ENCODE results near the gene MPZL2.

MPZL2 gene

DNA sequence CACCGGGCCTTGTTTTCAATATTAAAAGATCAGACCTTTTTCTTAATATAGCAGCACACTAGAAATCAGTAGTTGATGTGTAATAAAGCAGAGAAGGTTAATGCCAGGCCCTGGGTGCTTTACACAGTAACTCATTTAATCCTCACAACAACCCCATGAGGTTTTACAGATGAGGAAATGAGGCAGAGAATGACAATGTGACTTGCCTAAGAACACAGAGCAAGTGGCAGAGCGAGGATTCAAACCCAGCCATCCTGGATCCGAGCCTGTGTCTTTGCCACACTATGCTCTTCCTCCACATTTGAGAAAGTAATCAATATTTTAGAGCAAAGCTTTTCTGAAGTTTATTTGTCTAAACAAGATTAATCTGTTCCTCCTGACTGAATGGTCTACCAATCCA, 46.5 kb downstream of the MPZL2 start:
- DNase-seq, result no peak

DNA sequence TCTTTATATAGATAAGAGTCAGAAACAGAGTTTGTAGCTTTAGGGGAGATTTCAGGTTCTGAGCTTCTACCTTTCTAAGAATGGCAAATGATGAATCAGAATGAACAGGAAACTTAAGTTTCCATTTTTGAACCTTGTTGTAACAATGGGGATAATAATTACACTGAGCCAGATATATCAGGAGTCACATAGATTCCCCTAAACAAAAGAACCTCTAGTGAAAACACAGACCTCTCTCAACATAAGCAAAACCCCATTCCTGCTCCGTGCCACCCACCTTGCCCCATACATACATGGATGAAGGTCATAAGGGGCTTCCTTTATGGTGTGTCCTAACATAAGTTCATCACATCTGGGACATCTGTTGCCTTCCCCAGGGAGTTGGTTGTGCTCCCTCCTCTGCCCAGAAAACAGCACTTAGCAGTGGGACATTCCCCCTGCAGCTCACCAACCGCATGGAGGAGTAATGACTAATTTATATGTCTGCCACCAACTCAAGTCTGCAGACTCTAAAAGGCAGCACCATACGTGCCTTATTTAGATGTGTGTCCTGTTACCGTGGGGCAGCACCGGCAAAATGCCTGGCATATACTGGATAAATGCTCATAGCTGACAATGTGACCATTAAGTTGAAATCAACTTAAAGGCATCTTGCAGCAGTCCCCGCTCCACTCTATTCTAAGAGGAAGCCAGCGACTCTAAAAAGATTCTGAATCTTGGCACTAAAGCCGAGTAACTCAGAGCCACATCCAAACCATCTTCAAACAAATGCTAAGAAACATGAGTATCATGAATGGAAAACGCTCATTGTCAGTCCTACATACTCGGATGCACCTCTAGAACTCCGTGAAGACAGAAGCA, 47.2 kb downstream of the MPZL2 start:
- DNase-seq, result no peak

DNA sequence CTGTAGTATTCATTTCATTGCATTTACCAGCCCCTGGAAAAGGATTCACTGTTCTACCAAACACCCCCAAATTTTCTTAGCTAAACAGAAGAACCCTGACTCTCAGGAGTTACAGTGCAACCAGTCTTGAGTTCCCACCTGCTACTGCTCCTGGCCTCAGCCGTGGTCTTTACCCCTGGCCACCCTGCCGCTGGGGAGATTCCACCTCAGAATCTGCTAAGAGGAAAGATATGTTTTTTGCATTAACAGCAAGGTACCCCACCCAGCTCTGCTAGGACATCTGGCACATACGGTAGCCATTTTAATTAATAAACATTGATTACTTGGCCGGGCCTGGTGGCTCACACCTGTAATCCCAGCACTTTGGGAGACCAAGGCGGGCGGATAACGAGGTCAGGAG, 48.3 kb downstream of the MPZL2 start:
- no peak for DNase-seq

DNA sequence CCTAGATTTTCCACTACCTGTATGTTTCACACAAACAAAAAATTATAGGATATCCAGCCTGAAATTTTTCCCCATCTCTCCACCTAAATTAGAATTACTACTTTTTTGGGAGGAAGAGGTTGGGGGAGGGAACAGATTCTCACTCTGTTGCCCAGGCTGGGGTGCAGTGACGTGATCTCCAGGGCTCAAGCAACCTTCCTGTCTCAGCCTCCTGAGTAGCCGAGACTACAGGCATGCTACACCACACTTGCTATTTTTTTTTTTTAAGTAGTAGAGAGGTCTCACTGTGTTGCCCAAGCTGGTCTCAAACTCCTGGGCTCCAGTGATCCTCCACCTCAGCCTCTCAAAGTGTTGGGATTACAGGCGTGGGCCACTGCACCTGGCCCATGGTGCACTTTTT, 48.8 kb downstream of the MPZL2 start:
- no peak for DNase-seq

DNA sequence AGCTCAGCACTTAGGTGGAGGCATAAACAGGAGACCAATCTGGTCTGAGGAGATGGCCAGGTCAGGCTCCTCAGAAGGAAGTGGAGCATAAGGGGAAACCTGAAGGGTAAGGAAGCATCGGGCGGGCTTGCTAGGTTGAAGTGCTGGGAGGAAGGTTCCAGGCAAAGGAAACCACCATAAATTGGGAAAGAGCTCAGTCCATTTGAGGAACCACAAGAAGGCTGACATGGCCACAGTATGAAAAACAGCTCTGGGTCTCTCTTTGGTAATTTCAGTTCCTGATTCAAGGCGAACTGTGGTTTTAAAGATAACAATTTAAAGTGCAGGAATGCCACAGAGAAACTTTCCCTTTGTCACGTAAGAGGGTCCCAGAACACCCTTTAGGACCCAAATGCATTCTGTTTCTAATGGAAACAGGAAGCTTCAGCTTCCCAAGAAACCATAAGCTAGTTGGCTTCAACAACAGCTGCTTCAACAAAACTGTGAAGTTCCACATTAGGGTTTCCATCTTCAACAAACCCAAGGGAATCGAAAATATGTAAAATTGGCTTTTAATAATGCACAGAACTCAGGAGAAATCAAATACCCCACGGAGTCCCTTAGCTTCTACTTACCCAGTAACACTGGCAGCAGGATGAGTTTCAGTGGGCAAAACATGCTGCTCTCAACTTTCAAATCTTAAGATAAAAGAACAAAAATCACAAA, 49.7 kb downstream of the MPZL2 start:
- DNase-seq, result no peak

DNA sequence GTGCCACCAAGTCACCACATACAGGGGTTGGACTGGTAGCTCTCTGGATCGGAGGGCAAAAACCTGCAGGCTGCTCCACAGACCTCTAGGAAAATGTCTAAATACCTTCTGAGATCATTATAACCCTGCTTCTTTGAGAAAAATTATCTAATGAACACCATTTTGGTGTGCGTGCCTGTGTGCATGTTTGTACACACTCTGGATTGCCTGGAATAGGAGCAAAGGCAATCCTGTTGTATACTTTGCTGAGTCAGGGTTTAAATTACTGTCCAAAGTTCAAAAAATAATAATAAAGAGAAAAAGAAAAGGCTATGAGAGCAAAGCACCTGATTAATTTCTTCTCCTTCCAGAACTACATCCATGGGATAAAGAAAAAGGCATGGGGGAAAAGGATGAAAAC, 50.3 kb downstream of the MPZL2 start:
- DNase-seq, result no peak

DNA sequence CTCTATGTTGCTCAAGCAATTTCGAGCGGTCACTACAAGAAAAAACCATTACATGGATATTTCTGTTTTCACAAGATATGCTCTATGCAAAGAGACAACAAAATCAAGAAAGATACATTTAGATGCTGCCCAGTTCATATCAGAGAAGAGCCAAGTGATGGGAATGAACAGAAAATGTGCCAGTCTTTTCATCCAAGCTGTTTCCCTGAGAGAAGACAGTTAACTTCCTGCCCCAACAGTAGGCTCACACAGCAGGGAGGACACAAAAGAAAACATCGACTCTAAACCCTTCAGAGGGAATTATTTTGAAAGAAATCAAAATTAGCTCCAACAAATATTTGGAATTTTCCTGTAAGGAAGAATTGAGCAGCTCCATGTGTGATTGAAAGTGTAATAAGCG, 50.9 kb downstream of the MPZL2 start:
- no peak for DNase-seq

DNA sequence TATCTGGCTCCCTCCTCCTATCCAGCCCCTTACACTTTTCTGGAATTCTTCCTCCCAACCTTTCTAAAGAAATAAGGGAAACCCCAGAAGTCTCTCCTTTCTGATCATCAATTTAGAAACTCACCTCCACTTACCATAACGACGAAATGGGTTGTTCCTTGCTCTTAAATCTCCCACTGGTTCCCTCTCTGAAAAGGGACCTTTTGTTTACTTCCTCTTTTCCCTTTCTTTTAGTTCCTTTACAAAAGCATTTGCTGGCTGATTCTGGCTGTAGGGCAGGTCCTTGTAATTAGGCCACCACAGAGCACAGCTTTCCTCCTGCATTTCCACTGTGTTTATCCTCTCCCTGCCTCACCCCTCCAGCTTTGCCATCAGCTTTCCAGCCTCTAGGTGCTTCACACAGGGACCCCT, 51.3 kb downstream of the MPZL2 start:
- DNase-seq, result no peak

DNA sequence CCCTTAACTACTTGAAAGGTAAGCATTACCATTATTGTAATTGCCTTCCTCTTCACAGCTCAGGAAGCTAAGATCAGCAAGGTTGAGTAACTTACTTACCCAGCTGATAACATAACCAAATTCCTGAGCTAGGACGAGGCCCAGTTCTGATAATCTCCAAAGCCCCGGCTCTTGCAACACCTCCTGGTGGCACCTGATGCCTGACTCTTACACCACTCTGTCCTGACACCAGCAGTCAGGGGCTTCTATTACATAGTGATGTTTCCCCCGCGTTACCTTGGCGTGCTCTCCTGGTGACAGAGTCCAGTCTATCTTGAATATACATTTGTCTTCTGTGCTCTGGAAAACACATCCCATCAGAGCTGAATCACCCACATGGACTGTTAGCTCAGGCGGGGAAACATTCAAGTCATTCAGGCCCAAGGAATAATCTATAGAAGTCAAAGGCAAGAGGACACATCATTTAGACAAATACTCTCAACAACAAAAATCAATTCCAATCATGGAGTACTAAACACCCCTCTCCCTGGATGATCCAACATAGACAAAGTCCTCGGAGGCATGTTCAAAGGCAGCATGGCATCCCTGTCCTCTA, 51.9 kb downstream of the MPZL2 start:
- DNase-seq, result no peak

DNA sequence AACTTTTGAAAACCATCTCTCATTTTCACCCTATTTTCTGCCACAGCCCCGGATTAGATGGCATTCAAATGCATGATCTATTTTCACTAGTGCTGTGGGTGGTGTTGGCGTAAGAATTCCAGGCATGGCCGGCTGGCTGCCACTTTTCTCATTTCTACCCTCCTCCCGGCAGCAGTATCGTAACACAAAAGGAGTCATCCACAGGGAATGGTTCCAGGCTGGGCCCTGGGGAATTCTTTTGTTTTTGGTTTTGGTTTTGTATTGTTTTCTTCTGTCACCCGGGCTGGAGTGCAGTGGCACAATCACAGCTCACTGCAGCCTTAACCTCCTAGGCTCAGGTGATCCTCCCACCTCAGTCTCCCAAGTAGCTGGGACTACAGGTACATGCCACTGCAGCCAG, 53.1 kb downstream of the MPZL2 start:
- no peak for DNase-seq

DNA sequence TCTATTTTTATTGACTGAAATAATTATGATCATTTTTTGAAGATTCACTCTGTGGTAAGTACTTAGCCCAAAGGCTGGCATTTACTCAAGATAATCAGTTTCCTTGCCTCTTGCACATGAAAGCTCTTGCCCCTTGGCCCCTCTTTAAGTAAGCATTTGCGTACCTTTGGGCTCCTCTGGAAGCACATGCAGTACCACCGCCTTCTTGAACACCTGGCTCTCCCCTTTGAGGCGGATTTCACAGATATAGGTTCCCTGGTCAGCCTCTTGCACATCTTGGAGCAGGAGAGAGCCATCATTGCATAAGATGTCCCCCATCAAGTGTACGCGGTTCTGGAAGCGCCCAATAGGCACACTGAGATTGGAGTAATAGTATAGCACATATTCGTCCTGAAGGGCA, 53.8 kb downstream of the MPZL2 start:
- no peak for DNase-seq

DNA sequence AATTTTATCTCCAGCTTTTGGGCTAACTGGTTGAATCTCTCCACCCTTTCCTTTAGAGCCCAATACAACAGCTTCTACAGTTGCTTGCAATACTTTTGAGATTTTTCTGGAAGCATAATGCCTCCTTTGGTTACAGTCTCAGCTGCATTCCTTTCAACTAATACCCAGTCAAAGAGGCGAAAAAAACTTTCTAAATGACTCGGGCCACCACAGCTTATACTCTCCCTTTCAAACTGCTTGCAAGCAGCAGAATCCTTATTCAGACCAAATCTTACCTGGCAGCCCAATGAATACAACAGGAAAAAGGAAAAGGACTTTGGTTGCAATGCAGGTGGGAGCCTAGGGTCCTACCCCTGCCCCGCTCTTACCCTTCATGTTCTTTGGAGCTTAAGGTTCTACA, 55.1 kb downstream of the MPZL2 start:
- DNase-seq, result no peak

DNA sequence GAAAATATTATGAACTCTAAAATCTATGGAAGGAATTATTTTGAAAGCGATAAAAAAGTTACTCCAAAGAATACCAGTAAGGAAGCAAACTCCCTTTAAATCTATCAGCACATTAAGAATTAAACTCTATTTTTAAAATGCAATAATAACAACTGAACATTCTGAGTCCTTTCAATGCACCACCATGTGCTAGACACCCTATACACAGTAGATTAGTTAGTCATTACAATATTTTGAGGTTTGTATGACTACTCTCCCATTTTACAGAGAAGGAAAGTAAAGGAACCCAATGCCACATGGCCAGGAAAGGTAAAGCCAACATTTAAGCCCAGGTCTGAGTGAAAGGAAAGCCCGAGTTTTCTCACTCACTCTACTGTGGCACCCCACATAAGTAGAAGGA, 57.0 kb downstream of the MPZL2 start:
- DNase-seq, result no peak

DNA sequence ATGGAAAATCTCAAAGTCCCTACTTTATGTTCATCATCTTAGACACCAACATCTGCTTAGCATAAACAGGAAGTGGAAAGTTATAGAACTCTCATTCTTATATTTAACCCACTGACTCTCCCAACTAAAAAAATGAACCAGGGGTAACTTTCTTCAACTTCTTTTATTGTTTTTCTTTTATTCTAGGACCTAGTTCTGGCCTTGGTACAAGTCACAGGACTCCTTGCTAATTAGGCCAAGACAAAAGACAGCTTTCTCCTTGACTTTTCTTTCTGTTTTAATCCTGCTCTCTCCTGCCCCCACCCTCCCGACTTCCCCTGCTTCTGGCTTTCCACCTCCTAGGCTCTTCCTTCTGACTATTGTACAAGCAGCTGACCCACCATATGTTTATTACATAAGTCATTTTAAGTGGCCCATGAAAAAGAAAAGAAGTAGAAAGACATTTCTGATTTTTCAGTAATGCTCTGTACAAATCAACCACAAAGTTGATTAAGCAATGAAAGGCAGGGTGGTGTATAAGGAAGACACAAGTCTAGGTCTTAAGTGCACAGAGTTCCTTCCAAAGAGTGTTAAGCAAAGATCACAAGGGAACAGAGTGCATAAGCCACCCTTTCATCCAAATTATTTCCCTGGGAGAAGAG, 57.6 kb downstream of the MPZL2 start:
- DNase-seq, result no peak

DNA sequence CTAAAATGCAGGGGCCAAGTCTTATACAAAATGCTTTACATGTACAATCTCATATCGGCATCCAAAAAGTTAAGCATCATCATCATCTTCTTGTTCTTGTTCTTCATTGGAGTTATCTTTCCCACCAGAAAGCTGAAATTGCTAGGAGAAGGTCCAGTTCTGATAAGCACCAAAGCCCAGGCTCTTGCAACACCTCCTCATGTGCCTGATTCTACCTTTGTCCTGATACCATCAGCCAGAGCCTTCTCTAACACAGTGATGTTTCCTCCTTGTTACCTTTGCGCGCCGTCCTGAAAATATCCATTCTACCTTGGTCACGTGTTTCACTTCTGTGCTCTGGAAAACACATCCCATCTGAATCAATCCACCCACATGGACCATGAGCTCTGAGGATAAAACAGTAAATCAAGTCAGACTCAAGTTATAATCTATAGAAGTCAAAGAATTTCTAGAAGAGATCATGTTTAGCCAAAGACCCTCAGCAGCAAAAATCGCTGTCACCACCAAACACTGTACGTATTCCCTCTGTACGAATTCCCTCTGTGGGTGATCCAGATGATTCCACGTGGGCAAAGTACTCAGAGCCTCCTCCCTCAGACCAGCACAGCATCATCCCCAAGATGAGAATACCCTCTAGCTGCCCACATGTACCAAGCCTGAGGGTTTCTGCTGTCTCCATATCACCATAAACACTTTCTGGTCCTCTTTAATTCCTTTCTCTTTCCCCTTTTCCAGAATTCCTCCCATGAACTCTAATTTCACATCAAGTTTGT, 58.3 kb downstream of the MPZL2 start:
- no peak for DNase-seq

Measured in SHP77 (cell line).